ENCODE measurements around the gene UROS.

- TF ChIP-seq POLR2A (IDR thresholded peaks at IDR 0.05; ENCODE audit: low read length) (no peak), GATA1 (IDR thresholded peaks at IDR 0.05; ENCODE audit: low read depth, low read length) (no peak)
Observed at GRCh38 chr10:125747417-125747816, 75.6 kb downstream of the UROS start.

All from erythroblast (primary cell).